Subcutaneous abdominal adipose tissue (tissue), 5 donors: ENCODE measurements around the gene PDGFRA.

ENCODE experiments used
- H3K27ac ChIP-seq: one replicate; pipeline ENCODE4 v1.7.0; 2013; ENCODE audit warnings: low read depth, mild to moderate bottlenecking, inconsistent platforms, low read length, moderate library complexity
- H3K27me3 ChIP-seq, 5 donors: one replicate each; pipeline ENCODE4 v1.7.0; 2013; ENCODE audit warnings: low read length in 5 of 5, inconsistent platforms in 1 of 5; ENCODE audit not compliant: control insufficient read depth in 5 of 5, insufficient read depth in 4 of 5
- H3K36me3 ChIP-seq, 5 donors: one replicate each; pipeline ENCODE4 v1.7.0; 2013; ENCODE audit warnings: low read length in 5 of 5; ENCODE audit not compliant: control insufficient read depth in 5 of 5, insufficient read depth in 5 of 5
- H3K4me1 ChIP-seq, 5 donors: one replicate each; pipeline ENCODE4 v1.7.0; 2013; ENCODE audit warnings: low read length in 5 of 5, mild to moderate bottlenecking in 3 of 5, moderate library complexity in 1 of 5; ENCODE audit not compliant: control insufficient read depth in 5 of 5, insufficient read depth in 5 of 5
- H3K4me3 ChIP-seq, 5 donors: one replicate each; pipeline ENCODE4 v1.7.0; 2013; ENCODE audit warnings: low read length in 5 of 5, low read depth in 1 of 5
- H3K9ac ChIP-seq, 5 donors: one replicate each; pipeline ENCODE4 v1.7.0; 2013; ENCODE audit warnings: low read length in 5 of 5, mild to moderate bottlenecking in 4 of 5, moderate library complexity in 3 of 5
- H3K9me3 ChIP-seq, 5 donors: one replicate each; pipeline ENCODE4 v1.7.0; 2013; ENCODE audit warnings: low read length in 5 of 5; ENCODE audit not compliant: control insufficient read depth in 5 of 5
- donor health status: healthy.
- donor health status: healthy.
- donor health status: healthy.
- donor health status: healthy.
- donor health status: healthy.

PDGFRA gene

GRCh38 chr4:54209617-54210016, 19.5 kb upstream of the PDGFRA start:
- peaks cover 0 to 5% (median 0%) of the 10 kb centered on the region in 5 donors for H3K4me1 ChIP-seq
- H3K9me3 ChIP-seq = no peaks in the 10 kb centered on the region
- no peaks in the 10 kb centered on the region for H3K27me3 ChIP-seq
- no peaks in the 10 kb centered on the region for H3K36me3 ChIP-seq
- H3K9ac ChIP-seq = no peak overlapping the region
- no peak overlapping the region for H3K27ac ChIP-seq
- no peak overlapping the region for H3K4me3 ChIP-seq

GRCh38 chr4:54213001-54213400, 16.1 kb upstream of the PDGFRA start:
- no peaks in the 10 kb centered on the region for H3K36me3 ChIP-seq
- no peak overlapping the region for H3K27ac ChIP-seq
- no peaks in the 10 kb centered on the region for H3K9me3 ChIP-seq
- no peak overlapping the region for H3K4me3 ChIP-seq
- H3K4me1 ChIP-seq = peaks cover 2 to 11% (median 7%) of the 10 kb centered on the region in 5 donors
- no peaks in the 10 kb centered on the region for H3K27me3 ChIP-seq
- H3K9ac ChIP-seq = no peak overlapping the region

- H3K4me3 ChIP-seq = no peak overlapping the region
- H3K9me3 ChIP-seq = no peaks in the 10 kb centered on the region
- H3K9ac ChIP-seq = no peak overlapping the region
- peak overlapping the region; percentile 8 for H3K27ac ChIP-seq
- no peaks in the 10 kb centered on the region for H3K36me3 ChIP-seq
- peaks cover 0 to 5% (median under 1%) of the 10 kb centered on the region in 5 donors for H3K27me3 ChIP-seq
- H3K4me1 ChIP-seq = peaks cover 2 to 11% (median 9%) of the 10 kb centered on the region in 5 donors
Measured at GRCh38 chr4:54213761-54214160, 15.3 kb upstream of the PDGFRA start.

GRCh38 chr4:54215379-54216077, 13.6 kb upstream of the PDGFRA start:
- H3K9me3 ChIP-seq = no peaks in the 10 kb centered on the region
- no peak overlapping the region for H3K9ac ChIP-seq
- H3K27me3 ChIP-seq = peaks cover 0 to 7% (median 2%) of the 10 kb centered on the region in 5 donors
- H3K27ac ChIP-seq = no peak overlapping the region
- peaks cover 2 to 11% (median 9%) of the 10 kb centered on the region in 5 donors for H3K4me1 ChIP-seq
- H3K36me3 ChIP-seq = no peaks in the 10 kb centered on the region
- no peak overlapping the region for H3K4me3 ChIP-seq

GRCh38 chr4:54217642-54218495, 11.2 kb upstream of the PDGFRA start:
- H3K9me3 ChIP-seq = no peaks in the 10 kb centered on the region
- H3K27me3 ChIP-seq = peaks cover 0 to 11% (median 2%) of the 10 kb centered on the region in 5 donors
- H3K4me3 ChIP-seq = peak overlapping the region; percentile 56 to 77 (median 66)
- H3K36me3 ChIP-seq = no peaks in the 10 kb centered on the region
- peaks cover 2 to 11% (median 9%) of the 10 kb centered on the region in 5 donors for H3K4me1 ChIP-seq
- H3K27ac ChIP-seq = no peak overlapping the region
- no peak overlapping the region for H3K9ac ChIP-seq

GRCh38 chr4:54218736-54219135, 10.4 kb upstream of the PDGFRA start:
- no peak overlapping the region for H3K9ac ChIP-seq
- H3K9me3 ChIP-seq = no peaks in the 10 kb centered on the region
- peaks cover 0 to 11% (median 2%) of the 10 kb centered on the region in 5 donors for H3K27me3 ChIP-seq
- H3K4me1 ChIP-seq = peaks cover 2 to 9% (median 7%) of the 10 kb centered on the region in 5 donors
- no peak overlapping the region for H3K4me3 ChIP-seq
- no peak overlapping the region for H3K27ac ChIP-seq
- no peaks in the 10 kb centered on the region for H3K36me3 ChIP-seq

- no peaks in the 10 kb centered on the region for H3K9me3 ChIP-seq
- peaks cover 1 to 39% (median 34%) of the 10 kb centered on the region in 5 donors for H3K4me1 ChIP-seq
- H3K9ac ChIP-seq = no peak overlapping the region
- H3K4me3 ChIP-seq = peak overlapping the region; percentile 38 to 68 (median 63)
- H3K27ac ChIP-seq = no peak overlapping the region
- H3K36me3 ChIP-seq = no peaks in the 10 kb centered on the region
- peaks cover 31 to 62% (median 46%) of the 10 kb centered on the region in 5 donors for H3K27me3 ChIP-seq
Measured at GRCh38 chr4:54224996-54225597, 4.0 kb upstream of the PDGFRA start.

- H3K9me3 ChIP-seq = no peaks in the 10 kb centered on the region
- peak overlapping the region; percentile 16 for H3K27ac ChIP-seq
- H3K4me3 ChIP-seq = peak overlapping the region; percentile 61 to 73 (median 64)
- H3K36me3 ChIP-seq = no peaks in the 10 kb centered on the region
- H3K9ac ChIP-seq = peak overlapping the region in 3 of 5 donors; percentile 51 to 56 (median 52)
- peaks cover 1 to 45% (median 41%) of the 10 kb centered on the region in 5 donors for H3K4me1 ChIP-seq
- peaks cover 36 to 69% (median 53%) of the 10 kb centered on the region in 5 donors for H3K27me3 ChIP-seq
Measured at GRCh38 chr4:54225598-54226403, 3.3 kb upstream of the PDGFRA start.
